Bone marrow (tissue), 2 donors: ENCODE data around the gene ABCB11.
"Not testable (repeated sequence)": the region's sequence is repeated elsewhere in the genome, so short reads cannot be mapped to it uniquely, and the experiment has no call there.

Experiments used
- DNase-seq, 2 donors: peaks; one replicate each; lab custom pipeline; 2025; lab: John Stamatoyannopoulos, UW

The ABCB11 gene

DNA sequence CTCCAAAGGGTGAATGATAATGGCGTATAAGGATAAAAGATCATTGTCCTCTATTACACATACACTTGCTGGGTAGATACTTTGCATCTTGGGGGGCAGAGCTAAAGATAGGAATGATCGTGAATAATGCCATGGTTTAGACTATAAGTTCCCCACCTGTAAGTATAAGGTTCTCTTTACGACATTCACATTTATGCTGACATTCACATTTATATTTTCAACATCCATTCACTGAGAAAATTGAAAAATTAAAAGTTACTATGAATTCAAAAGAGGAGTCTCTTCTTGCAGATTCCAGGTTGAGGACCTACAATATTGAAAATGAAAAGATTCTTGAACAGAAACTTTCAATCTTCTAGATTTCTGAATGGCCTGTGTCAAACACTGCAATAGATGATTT lies 138.8 kb downstream of the ABCB11 start:
- no peak for DNase-seq

DNA sequence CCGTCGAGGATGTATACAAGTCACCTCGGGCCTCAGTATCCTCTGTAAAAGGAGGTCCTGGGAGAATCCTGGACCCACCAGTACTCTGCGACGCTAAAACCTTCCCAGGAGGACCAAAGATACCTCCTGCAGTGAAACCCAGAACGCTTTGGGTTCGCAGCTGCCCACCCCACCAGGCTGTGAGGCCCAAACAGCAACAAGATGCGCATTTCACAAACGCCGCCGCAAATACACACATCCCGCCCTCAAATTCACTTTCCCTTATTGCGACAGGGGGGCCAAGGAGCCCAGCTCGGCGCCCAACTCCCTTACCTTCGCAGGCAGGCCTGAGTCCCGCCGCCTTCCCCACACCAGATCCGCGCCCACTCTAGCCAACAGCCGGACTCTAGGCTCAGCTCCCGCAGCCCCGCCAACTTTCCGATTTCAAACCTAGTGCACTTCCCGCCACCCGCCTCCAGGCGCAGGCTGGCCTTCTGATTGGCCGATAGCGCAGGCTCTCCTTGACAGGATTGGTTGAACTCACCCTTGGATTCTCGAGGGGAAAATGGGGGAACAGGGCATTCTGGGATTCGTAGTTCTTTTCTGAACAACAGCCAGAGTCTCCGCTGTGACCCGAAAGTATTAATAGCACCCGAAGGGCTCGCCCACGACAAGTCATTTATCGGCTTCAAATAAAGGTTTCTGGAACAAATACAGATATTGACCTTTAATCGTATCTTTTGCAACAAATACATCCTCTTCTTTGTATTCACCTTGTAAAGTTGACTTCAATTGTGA lies 140.9 kb downstream of the ABCB11 start, which contains the start of gene SPC25:
SPC25 (minus strand) TSS at position 425 of the 777 bp plus-strand sequence. CDS start 911 bp downstream, outside the sequence.
- DNase-seq = peak; percentile 54 to 89

DNA sequence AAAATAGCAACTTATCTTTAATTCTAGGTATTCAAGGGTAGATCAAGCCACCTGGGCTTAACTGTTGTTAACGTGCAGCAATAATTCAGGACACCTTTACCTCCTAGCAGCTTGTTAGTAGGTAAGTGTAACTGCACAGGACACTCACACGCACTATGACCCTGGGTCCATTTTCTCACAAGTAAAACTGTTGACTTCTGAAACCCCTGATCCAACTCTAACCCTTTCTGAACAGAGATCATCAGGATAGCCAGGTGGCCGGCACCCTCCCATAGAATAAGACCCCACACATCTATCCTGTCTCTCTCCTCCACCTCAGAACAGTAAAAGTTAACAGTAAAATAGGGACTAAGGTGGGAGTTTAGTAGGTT lies 141.5 kb downstream of the ABCB11 start:
- DNase-seq = no peak

DNA sequence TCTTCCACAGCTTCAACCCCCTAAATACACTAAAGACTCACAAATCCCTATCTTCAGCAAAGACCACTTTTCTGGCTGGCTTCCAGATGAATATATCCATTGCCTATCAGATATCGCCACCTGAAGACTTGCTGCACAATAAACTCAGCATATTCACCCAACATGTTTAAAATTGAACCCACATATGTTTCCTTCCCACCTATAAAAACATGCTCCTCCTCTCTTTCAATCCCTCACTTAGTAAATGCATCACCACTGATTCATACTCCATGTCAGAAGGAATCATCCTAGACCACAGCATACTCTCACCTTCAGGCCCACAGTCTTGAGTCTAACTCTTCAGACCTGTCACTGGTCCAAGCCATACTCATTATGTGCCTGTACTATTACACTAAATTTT lies 146.1 kb downstream of the ABCB11 start:
- DNase-seq = no peak

- DNase-seq = not testable (repeated sequence)
Observed at GRCh38 chr2:168882163-168882562, 149.0 kb downstream of the ABCB11 start.

- no peak for DNase-seq
Observed at GRCh38 chr2:168874368-168875054, 156.6 kb downstream of the ABCB11 start.

- not testable (repeated sequence) for DNase-seq
Observed at GRCh38 chr2:168870824-168871223, 160.3 kb downstream of the ABCB11 start.
